ENCODE measurements around the gene SORD.
"Not testable (repeated sequence)": the region's sequence is repeated elsewhere in the genome, so short reads cannot be mapped to it uniquely, and the experiment has no call there.

Gene SORD

GRCh38 chr15:45030743-45031142 lies 7.7 kb downstream of the SORD start:
- Histone ChIP-seq H3K27me3 (ENCODE audit: low read depth, low read length) (no peaks in the 10 kb centered on the region), H3K4me1 (ENCODE audit: low read length) (no peaks in the 10 kb centered on the region), H3K4me3 (ENCODE audit: low read length) (no peak overlapping the region), H3K79me2 (ENCODE audit: low read length) (peaks cover 43% of the 10 kb centered on the region), H3K27ac (ENCODE audit: low read length) (no peak overlapping the region), H3K9me3 (ENCODE audit: insufficient read depth, low read length) (no peaks in the 10 kb centered on the region), H3K9ac (ENCODE audit: low read length) (no peak overlapping the region), H2AFZ (ENCODE audit: low read depth, low read length) (no peak overlapping the region), H3K36me3 (replicated peaks; ENCODE audit: low read depth, low read length) (peaks cover 35% of the 10 kb centered on the region), H4K20me1 (ENCODE audit: insufficient read depth, low read length) (no peaks in the 10 kb centered on the region), H3K4me2 (ENCODE audit: low read length) (no peak overlapping the region)
- TF ChIP-seq CTCF (IDR thresholded peaks at IDR 0.05; ENCODE audit: low read depth, low read length) (no peak), EZH2phosphoT487 (IDR thresholded peaks at IDR 0.05; ENCODE audit: low read depth) (no peak)

- not testable (repeated sequence) for H3K4me3 ChIP-seq (ENCODE audit: low read length); H3K9ac ChIP-seq (ENCODE audit: low read length); H2AFZ ChIP-seq (ENCODE audit: low read depth, low read length); H3K27ac ChIP-seq (ENCODE audit: low read length); H4K20me1 ChIP-seq (ENCODE audit: insufficient read depth, low read length); H3K4me2 ChIP-seq (ENCODE audit: low read length); H3K27me3 ChIP-seq (ENCODE audit: low read depth, low read length); H3K4me1 ChIP-seq (ENCODE audit: low read length); H3K9me3 ChIP-seq (ENCODE audit: insufficient read depth, low read length)
- Histone ChIP-seq H3K79me2 (ENCODE audit: low read length) (peaks cover 36% of the 10 kb centered on the region), H3K36me3 (replicated peaks; ENCODE audit: low read depth, low read length) (peaks cover 35% of the 10 kb centered on the region)
Observed at GRCh38 chr15:45031522-45032028, 8.6 kb downstream of the SORD start.

GRCh38 chr15:45032501-45032900 lies 9.5 kb downstream of the SORD start:
- not testable (repeated sequence) for H2AFZ ChIP-seq (ENCODE audit: low read depth, low read length); H3K4me2 ChIP-seq (ENCODE audit: low read length); H3K27ac ChIP-seq (ENCODE audit: low read length); H3K9me3 ChIP-seq (ENCODE audit: insufficient read depth, low read length); H3K4me1 ChIP-seq (ENCODE audit: low read length); H3K9ac ChIP-seq (ENCODE audit: low read length); H3K27me3 ChIP-seq (ENCODE audit: low read depth, low read length); H3K4me3 ChIP-seq (ENCODE audit: low read length); H4K20me1 ChIP-seq (ENCODE audit: insufficient read depth, low read length)
- Histone ChIP-seq H3K79me2 (ENCODE audit: low read length) (peaks cover 27% of the 10 kb centered on the region), H3K36me3 (replicated peaks; ENCODE audit: low read depth, low read length) (peaks cover 29% of the 10 kb centered on the region)

- peaks cover 23% of the 10 kb centered on the region for H3K36me3 ChIP-seq (replicated peaks; ENCODE audit: low read depth, low read length)
- not testable (repeated sequence) for H3K27ac ChIP-seq (ENCODE audit: low read length); H3K27me3 ChIP-seq (ENCODE audit: low read depth, low read length); H3K9ac ChIP-seq (ENCODE audit: low read length); H3K9me3 ChIP-seq (ENCODE audit: insufficient read depth, low read length); H3K4me1 ChIP-seq (ENCODE audit: low read length); H3K4me3 ChIP-seq (ENCODE audit: low read length); H4K20me1 ChIP-seq (ENCODE audit: insufficient read depth, low read length); H3K4me2 ChIP-seq (ENCODE audit: low read length); H2AFZ ChIP-seq (ENCODE audit: low read depth, low read length)
- peaks cover 17% of the 10 kb centered on the region for H3K79me2 ChIP-seq (ENCODE audit: low read length)
Observed at GRCh38 chr15:45034087-45034486, 11.1 kb downstream of the SORD start.

GRCh38 chr15:45034600-45035375 lies 11.8 kb downstream of the SORD start:
- H4K20me1 ChIP-seq (ENCODE audit: insufficient read depth, low read length); H3K4me3 ChIP-seq (ENCODE audit: low read length); H3K9me3 ChIP-seq (ENCODE audit: insufficient read depth, low read length); H3K27me3 ChIP-seq (ENCODE audit: low read depth, low read length); H3K4me2 ChIP-seq (ENCODE audit: low read length); H3K9ac ChIP-seq (ENCODE audit: low read length); H2AFZ ChIP-seq (ENCODE audit: low read depth, low read length); H3K27ac ChIP-seq (ENCODE audit: low read length); H3K4me1 ChIP-seq (ENCODE audit: low read length): not testable (repeated sequence)
- Histone ChIP-seq H3K79me2 (ENCODE audit: low read length) (peaks cover 10% of the 10 kb centered on the region; the same call in 1 of the 2 replicates), H3K36me3 (replicated peaks; ENCODE audit: low read depth, low read length) (peaks cover 16% of the 10 kb centered on the region)
